SK-N-SH (cell line): Measurements from ENCODE around the gene UBE2I. TPM values are rescaled to one million over a fixed set of nuclear protein-coding genes. Genes with fewer than 3 reads are reported as not detected.

Experiments used
- CTCF ChIA-PET: fragments of 300-600, 350-600 bp; formaldehyde crosslinking; extraction: SDS; loops from one replicate; lab custom pipeline; 2021; lab: Yijun Ruan, JAX
- POLR2A ChIA-PET: fragments of 350-600 bp; sonication (Branson Sonifier 250); formaldehyde crosslinking; extraction: SDS; loops from one replicate; lab custom pipeline; 2020; ENCODE audit warnings: antibody characterized with exemption, inconsistent platforms; lab: Yijun Ruan, JAX
- DNase-seq: peaks from one replicate; pipeline ENCODE4 v3.0.0; 2012
- H2AFZ ChIP-seq: fragments of 200-600 bp; sonication (generic); 2 replicates; pipeline ENCODE4 v1.8.1; 2016; ENCODE audit warnings: antibody characterized with exemption, mild to moderate bottlenecking, low read depth
- H3F3A ChIP-seq: fragments of 200-600 bp; sonication (generic); replicated peaks from 2 replicates; pipeline ENCODE3; 2016; ENCODE audit warnings: antibody characterized with exemption, mild to moderate bottlenecking; ENCODE audit not compliant: insufficient read depth
- H3K27ac ChIP-seq, 2 experiments: fragments of 200-500 bp in 1 of 2; fragments of 200-600 bp in 1 of 2; sonication (Bioruptor generic) in 1 of 2; sonication (generic), shearing (Covaris generic) in 1 of 2; 2 replicates each; pipeline versions ENCODE4 v1.5.1 to v1.6.1; 2014 to 2016; ENCODE audit warnings: low read depth in 2 of 2, inconsistent platforms in 1 of 2, low read length in 1 of 2, mild to moderate bottlenecking in 1 of 2, mixed read lengths in 1 of 2
- H3K27me3 ChIP-seq: fragments of 200-600 bp; sonication (generic), shearing (Covaris generic); 2 replicates; pipeline ENCODE4 v1.6.1; 2016; ENCODE audit warnings: mixed run types; ENCODE audit not compliant: insufficient read depth
- H3K36me3 ChIP-seq, 2 experiments: fragments of 200-500 bp in 1 of 2; fragments of 200-600 bp in 1 of 2; sonication (Bioruptor generic) in 1 of 2; sonication (generic) in 1 of 2; replicated peaks in 1 of 2; 2 replicates each; pipeline versions ENCODE3 to v1.5.1; 2014 to 2016; ENCODE audit warnings: low read length in 1 of 2, mild to moderate bottlenecking in 1 of 2; ENCODE audit not compliant: insufficient read depth in 2 of 2, control insufficient read depth in 1 of 2
- H3K4me1 ChIP-seq, 2 experiments: fragments of 200-500 bp in 1 of 2; fragments of 200-600 bp in 1 of 2; sonication (Bioruptor generic) in 1 of 2; sonication (generic), shearing (Covaris generic) in 1 of 2; 2 replicates each; pipeline versions ENCODE4 v1.5.1 to v1.6.1; 2014 to 2016; ENCODE audit warnings: low read depth in 1 of 2, low read length in 1 of 2, mixed run types in 1 of 2; ENCODE audit not compliant: insufficient read depth in 2 of 2, control insufficient read depth in 1 of 2
- H3K4me2 ChIP-seq: fragments of 200-600 bp; sonication (generic), shearing (Covaris generic); 2 replicates; pipeline ENCODE4 v1.6.1; 2017; ENCODE audit warnings: mixed run types
- H3K4me3 ChIP-seq, 2 experiments: fragments of 200-500 bp in 1 of 2; fragments of 200-600 bp in 1 of 2; sonication (Bioruptor generic) in 1 of 2; sonication (generic), shearing (Covaris generic) in 1 of 2; 2 replicates each; pipeline versions ENCODE4 v1.5.1 to v1.8.1; 2014 to 2016; ENCODE audit warnings: low read depth in 2 of 2, inconsistent platforms in 1 of 2, low read length in 1 of 2, mild to moderate bottlenecking in 1 of 2, mixed read lengths in 1 of 2, moderate library complexity in 1 of 2
- H3K79me2 ChIP-seq: fragments of 200-600 bp; sonication (generic); 2 replicates; pipeline ENCODE4 v1.8.1; 2017; ENCODE audit warnings: mild to moderate bottlenecking; ENCODE audit not compliant: insufficient read depth
- H3K9ac ChIP-seq: fragments of 200-600 bp; sonication (generic); 2 replicates; pipeline ENCODE4 v1.6.1; 2017; ENCODE audit warnings: mixed run types
- H3K9me2 ChIP-seq: fragments of 200-600 bp; sonication (generic); 2 replicates; pipeline ENCODE4 v1.6.1; 2017; ENCODE audit warnings: mixed run types
- H3K9me3 ChIP-seq: fragments of 200-600 bp; sonication (generic); 2 replicates; pipeline ENCODE4 v1.6.1; 2017; ENCODE audit warnings: mixed run types, mild to moderate bottlenecking, moderate library complexity
- H4K20me1 ChIP-seq: fragments of 200-600 bp; sonication (generic); 2 replicates; pipeline ENCODE4 v1.6.1; 2017; ENCODE audit warnings: mild to moderate bottlenecking, mixed run types; ENCODE audit not compliant: insufficient read depth
- CHD2 ChIP-seq: fragments of 150-350 bp; IDR thresholded peaks from 2 replicates; pipeline ENCODE4 v1.6.1; 2018; ENCODE audit warnings: low read length; ENCODE audit not compliant: partially characterized antibody
- EP300 ChIP-seq, 2 experiments: IDR thresholded peaks; 2 replicates each; pipeline versions ENCODE4 v1.4.0 to v1.6.1; 2012; ENCODE audit warnings: borderline replicate concordance in 1 of 2, low read depth in 1 of 2, low read length in 1 of 2
- FOXJ3 ChIP-seq: sonication (generic); formaldehyde crosslinking; IDR thresholded peaks from 2 replicates; pipeline ENCODE4 v1.5.1; 2020; ENCODE audit warnings: mild to moderate bottlenecking, missing genetic modification reagents
- GATA2 ChIP-seq: sonication (generic); formaldehyde crosslinking; IDR thresholded peaks from 2 replicates; pipeline ENCODE4 v1.5.0; 2020; ENCODE audit warnings: mild to moderate bottlenecking, missing genetic modification reagents
- JUND ChIP-seq: IDR thresholded peaks from 2 replicates; pipeline ENCODE4 v1.4.0; 2012
- MXI1 ChIP-seq: IDR thresholded peaks from 2 replicates; pipeline ENCODE4 v1.6.1; 2012; ENCODE audit warnings: mild to moderate bottlenecking, low read depth, low read length, improper control_type of control experiment
- NRF1 ChIP-seq: IDR thresholded peaks from 2 replicates; pipeline ENCODE4 v1.6.1; 2012; ENCODE audit warnings: low read depth, mild to moderate bottlenecking, low read length
- PBX3 ChIP-seq: IDR thresholded peaks from 2 replicates; pipeline ENCODE4; 2012
- POLR2AphosphoS5 ChIP-seq: IDR thresholded peaks from 2 replicates; pipeline ENCODE4 v1.6.1; 2012; ENCODE audit warnings: low read depth, low read length
- RCOR1 ChIP-seq: fragments of 150-350 bp; IDR thresholded peaks from 2 replicates; pipeline ENCODE4 v1.6.1; 2017; ENCODE audit warnings: antibody characterized with exemption, low read length
- RFX5 ChIP-seq: IDR thresholded peaks from 2 replicates; pipeline ENCODE4 v1.6.1; 2012; ENCODE audit warnings: mild to moderate bottlenecking, improper control_type of control experiment, low read length
- SIN3A ChIP-seq: IDR thresholded peaks from 2 replicates; pipeline ENCODE4 v1.6.1; 2012; ENCODE audit warnings: low read depth, mild to moderate bottlenecking, low read length, moderate library complexity, borderline replicate concordance
- SMC3 ChIP-seq: IDR thresholded peaks from 2 replicates; pipeline ENCODE4 v1.6.1; 2012; ENCODE audit warnings: low read depth, low read length, improper control_type of control experiment
- TAF1 ChIP-seq: IDR thresholded peaks from 2 replicates; pipeline ENCODE4 v1.6.1; 2012; ENCODE audit warnings: low read depth, mild to moderate bottlenecking, low read length, moderate library complexity, borderline replicate concordance
- TCF12 ChIP-seq: IDR thresholded peaks from 2 replicates; pipeline ENCODE4 v1.4.0; 2012
- TEAD4 ChIP-seq: IDR thresholded peaks from 2 replicates; pipeline ENCODE4 v1.4.0; 2012; ENCODE audit warnings: mild to moderate bottlenecking, borderline replicate concordance; ENCODE audit not compliant: insufficient read depth
- YY1 ChIP-seq: IDR thresholded peaks from 2 replicates; pipeline ENCODE4 v1.4.0; 2012; ENCODE audit warnings: low read depth, mild to moderate bottlenecking
- ZBTB33 ChIP-seq: IDR thresholded peaks from 2 replicates; pipeline ENCODE4 v1.4.0; 2012; ENCODE audit warnings: low read depth, borderline replicate concordance
- WGBS: methylation state at CpG from one replicate; pipeline ENCODE4 v1.1.6; 2017; ENCODE audit warnings: low lambda C conversion rate; 5-methylcytosine and 5-hydroxymethylcytosine counted together
- polyA plus RNA-seq, 3 experiments: library from polyadenylated mRNA; depleted of rRNA; stranded (reverse); fragments of >200 nt; gene quantifications; 2 replicates each; pipeline ENCODE4 v1.2.3, GENCODE V29; 2012
- TF ChIP-seq, protein P1 (sequence below): fragments of 150-350 bp; IDR thresholded peaks from 2 replicates; pipeline ENCODE4 v1.6.1; 2016; ENCODE audit warnings: mild to moderate bottlenecking, low read depth, low read length
- TF ChIP-seq, protein P2 (sequence below): fragments of 150-350 bp; IDR thresholded peaks from 2 replicates; pipeline ENCODE4 v1.6.1; 2017; ENCODE audit warnings: antibody characterized with exemption, low read length, low read depth, borderline replicate concordance

UBE2I gene
- polyA plus RNA-seq, 1 of the 3 experiments (the other 2 are of a cell fraction): 107 TPM

GRCh38 chr16:1331712-1332617 lies 22.5 kb downstream of the UBE2I start:
- ChIA-PET CTCF (interaction anchor here (0.8 to 2.7 kb wide), 6 partner anchors 8 to 32 kb away, joined by 3 to 7 read pairs (median 4); no protein-coding TSS in a partner anchor), POLR2A (interaction anchor here (1.1 to 1.2 kb wide), 2 partner anchors 18 to 23 kb away, joined by 4 to 7 read pairs; partner anchors contain the start of gene UBE2I)
- Histone ChIP-seq H3K4me3 (peak overlapping the region in 1 of 2 experiments; percentile 9; a peak in 1 of 4 replicates), H3K9me3 (no peaks in the 10 kb centered on the region), H3K4me2 (no peak overlapping the region), H3K79me2 (no peaks in the 10 kb centered on the region), H2AFZ (no peak overlapping the region), H4K20me1 (0 out of 2 replicates have a peak, but pooled peaks cover 7% of the 10 kb centered on the region), H3K36me3 (no peaks in the 10 kb centered on the region), H3K4me1 (peaks cover 0 to 26% of the 10 kb centered on the region in 2 experiments; a peak in 1 of 4 replicates), H3K9ac (no peak overlapping the region), H3K27ac (no peak overlapping the region), H3K9me2 (no peaks in the 10 kb centered on the region), H3K27me3 (peaks cover 51% of the 10 kb centered on the region), H3F3A (no peaks in the 10 kb centered on the region)
- DNase-seq: peak; percentile 73
- 32% methylated on average over 21 of the region's 34 CpGs for WGBS
- no peak for TF ChIP-seq EP300 (IDR thresholded peaks at IDR 0.05; ENCODE audit: borderline replicate concordance in 1 of 2, low read depth in 1 of 2, low read length in 1 of 2)
- no peak for TF ChIP-seq SIN3A
- no peak for TF ChIP-seq NRF1
- no peak for TF ChIP-seq MXI1
- no peak for TF ChIP-seq GATA2 (CRISPR knock-in tag)
- no peak for TF ChIP-seq CHD2

DNA sequence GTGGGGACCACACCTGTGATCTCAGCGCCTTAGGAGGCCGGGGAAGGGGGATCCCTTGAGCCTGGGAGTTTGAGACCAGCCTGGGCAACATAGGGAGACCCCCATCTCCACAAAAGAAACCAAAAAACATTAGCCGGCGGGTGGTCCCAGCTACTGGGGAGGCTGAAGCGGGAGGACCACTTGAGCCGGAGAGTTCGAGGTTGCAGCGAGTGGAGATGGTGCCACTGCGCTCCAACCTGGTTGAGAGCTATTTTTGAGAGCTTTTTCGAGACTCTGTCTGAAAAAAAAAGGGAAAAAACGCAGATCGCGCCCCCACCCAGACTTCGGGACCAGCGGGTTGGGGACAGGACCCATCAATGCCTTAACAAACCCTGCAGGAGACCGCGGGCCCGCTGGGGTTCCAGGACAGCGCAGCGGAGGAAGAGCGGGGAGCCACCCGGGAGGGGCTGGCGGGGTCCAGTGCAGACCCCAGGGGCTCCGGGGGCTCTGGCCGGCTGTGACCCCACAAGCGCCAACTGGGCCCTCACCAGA lies 23.2 kb downstream of the UBE2I start:
- Histone ChIP-seq H3K4me3 (peak overlapping the region in 1 of 2 experiments; percentile 24; a peak in 1 of 4 replicates), H2AFZ (no peak overlapping the region), H3K27me3 (peaks cover 53% of the 10 kb centered on the region), H3K36me3 (no peaks in the 10 kb centered on the region), H3K4me1 (peaks cover 0 to 26% of the 10 kb centered on the region in 2 experiments; a peak in 1 of 4 replicates), H4K20me1 (0 out of 2 replicates have a peak, but pooled peaks cover 7% of the 10 kb centered on the region), H3K9me3 (no peaks in the 10 kb centered on the region), H3K9me2 (no peaks in the 10 kb centered on the region), H3K79me2 (no peaks in the 10 kb centered on the region), H3K9ac (no peak overlapping the region), H3K4me2 (peak overlapping the region; percentile 68), H3F3A (no peaks in the 10 kb centered on the region), H3K27ac (no peak overlapping the region)
- ChIA-PET CTCF (interaction anchor here (0.8 to 2.7 kb wide), 5 partner anchors 9 to 31 kb away, joined by 4 to 7 read pairs (median 4); no protein-coding TSS in a partner anchor), POLR2A (interaction anchor here (1.1 to 1.2 kb wide), 2 partner anchors 19 to 24 kb away, joined by 4 to 7 read pairs; partner anchors contain the start of gene UBE2I)
- no peak for DNase-seq
- WGBS: 37% methylated on average over 10 of the region's 26 CpGs
- TF ChIP-seq SMC3 (no peak), JUND (no peak), PBX3 (no peak), CHD2 (no peak), POLR2AphosphoS5 (no peak), YY1 (no peak), RCOR1 (no peak), TAF1 (no peak), TCF12 (no peak), RFX5 (no peak), ZBTB33 (no peak), TEAD4 (no peak), EP300 (IDR thresholded peaks at IDR 0.05; ENCODE audit: borderline replicate concordance in 1 of 2, low read depth in 1 of 2, low read length in 1 of 2) (no peak), MXI1 (no peak), FOXJ3 (CRISPR knock-in tag) (no peak)
- TF ChIP-seq, protein P1, sequence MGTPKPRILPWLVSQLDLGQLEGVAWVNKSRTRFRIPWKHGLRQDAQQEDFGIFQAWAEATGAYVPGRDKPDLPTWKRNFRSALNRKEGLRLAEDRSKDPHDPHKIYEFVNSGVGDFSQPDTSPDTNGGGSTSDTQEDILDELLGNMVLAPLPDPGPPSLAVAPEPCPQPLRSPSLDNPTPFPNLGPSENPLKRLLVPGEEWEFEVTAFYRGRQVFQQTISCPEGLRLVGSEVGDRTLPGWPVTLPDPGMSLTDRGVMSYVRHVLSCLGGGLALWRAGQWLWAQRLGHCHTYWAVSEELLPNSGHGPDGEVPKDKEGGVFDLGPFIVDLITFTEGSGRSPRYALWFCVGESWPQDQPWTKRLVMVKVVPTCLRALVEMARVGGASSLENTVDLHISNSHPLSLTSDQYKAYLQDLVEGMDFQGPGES: no peak
- TF ChIP-seq, protein P2, sequence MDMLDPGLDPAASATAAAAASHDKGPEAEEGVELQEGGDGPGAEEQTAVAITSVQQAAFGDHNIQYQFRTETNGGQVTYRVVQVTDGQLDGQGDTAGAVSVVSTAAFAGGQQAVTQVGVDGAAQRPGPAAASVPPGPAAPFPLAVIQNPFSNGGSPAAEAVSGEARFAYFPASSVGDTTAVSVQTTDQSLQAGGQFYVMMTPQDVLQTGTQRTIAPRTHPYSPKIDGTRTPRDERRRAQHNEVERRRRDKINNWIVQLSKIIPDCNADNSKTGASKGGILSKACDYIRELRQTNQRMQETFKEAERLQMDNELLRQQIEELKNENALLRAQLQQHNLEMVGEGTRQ: no peak
